ENCODE measurements around the gene PRR36.

PRR36 gene

DNA sequence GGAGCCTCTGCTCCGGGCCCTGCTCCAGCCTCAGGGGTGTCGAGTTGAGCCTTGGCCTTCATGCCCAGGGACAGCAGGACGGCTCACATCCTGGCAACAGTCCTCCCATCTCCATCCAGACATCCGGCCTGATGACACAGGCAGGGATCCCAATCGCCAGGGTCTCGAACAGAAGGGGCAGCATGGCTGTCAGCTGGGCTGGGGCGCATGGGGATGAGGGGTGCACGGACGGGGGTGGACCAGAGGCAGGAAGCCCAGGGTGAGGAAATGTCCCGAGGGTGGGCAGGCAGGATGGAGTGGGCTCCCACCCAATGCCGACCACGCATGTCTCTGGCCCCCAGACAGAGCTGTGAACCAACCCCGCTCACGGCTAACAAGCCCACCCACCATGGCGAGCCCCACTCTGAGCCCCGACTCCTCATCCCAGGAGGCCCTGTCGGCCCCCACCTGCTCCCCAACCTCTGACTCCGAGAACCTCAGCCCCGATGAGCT, 28.0 kb downstream of the PRR36 start:
- DNase-seq, result no peak

DNA sequence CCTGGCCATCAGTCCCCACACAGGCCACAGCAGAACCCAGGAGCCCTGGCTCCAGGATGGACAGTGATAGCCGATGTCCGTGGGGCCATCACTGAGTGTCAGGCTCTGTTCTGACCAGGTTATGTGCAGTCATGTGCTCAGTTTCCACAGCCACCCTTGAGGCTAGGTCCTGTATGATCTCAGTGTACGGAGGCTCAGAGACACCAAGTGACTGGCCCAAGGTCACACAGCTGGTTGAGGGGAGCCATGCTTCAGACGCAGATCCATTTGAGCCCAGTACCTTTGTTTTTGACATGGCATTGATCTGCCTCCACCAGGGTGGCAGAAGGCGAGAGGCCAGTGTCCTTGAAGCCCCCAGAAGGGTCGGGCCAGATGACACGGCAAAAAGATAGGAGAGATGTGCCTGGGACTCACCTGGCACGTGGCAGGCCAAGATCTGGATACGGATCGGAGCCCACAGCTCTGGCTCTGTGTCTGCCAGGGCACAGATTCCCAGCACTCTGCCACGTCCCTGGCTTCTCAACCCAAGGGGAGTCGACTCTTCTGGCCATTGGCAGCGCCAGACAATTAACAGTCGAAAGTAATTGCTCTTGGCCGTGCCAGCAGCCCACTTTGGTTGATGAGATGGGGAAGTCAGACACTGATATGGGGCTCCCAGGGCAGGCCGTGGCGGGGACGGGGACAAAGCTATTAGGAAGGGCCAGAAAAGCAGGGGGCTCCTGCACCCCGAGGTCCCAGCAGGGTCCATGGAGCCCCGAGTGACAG, 28.6 kb downstream of the PRR36 start:
- DNase-seq, result no peak

- no peak for DNase-seq
Observed at GRCh38 chr19:7844951-7845350, 29.2 kb downstream of the PRR36 start.

DNA sequence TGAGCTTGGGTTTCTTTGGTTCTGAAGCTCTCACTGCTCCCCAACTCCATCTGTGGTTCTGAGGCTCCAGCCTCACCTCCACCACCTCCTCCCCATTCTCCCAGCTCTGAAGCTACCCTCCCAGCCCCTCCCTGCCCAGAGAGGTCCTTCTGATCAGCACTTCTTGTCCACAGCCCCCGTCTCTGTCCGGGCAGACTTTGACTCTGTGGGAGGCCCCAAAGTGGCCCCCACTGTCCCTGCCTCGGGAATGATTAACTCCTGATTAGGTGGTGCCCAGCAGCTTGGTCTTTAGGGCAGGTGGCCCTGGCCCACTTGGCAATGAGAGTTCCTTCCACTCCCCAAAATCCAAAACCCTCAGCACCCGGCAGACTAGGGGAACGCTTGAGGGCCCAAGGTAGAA, 29.8 kb downstream of the PRR36 start:
- DNase-seq, result no peak

- DNase-seq, result no peak
Observed at GRCh38 chr19:7843521-7843920, 30.7 kb downstream of the PRR36 start.

DNA sequence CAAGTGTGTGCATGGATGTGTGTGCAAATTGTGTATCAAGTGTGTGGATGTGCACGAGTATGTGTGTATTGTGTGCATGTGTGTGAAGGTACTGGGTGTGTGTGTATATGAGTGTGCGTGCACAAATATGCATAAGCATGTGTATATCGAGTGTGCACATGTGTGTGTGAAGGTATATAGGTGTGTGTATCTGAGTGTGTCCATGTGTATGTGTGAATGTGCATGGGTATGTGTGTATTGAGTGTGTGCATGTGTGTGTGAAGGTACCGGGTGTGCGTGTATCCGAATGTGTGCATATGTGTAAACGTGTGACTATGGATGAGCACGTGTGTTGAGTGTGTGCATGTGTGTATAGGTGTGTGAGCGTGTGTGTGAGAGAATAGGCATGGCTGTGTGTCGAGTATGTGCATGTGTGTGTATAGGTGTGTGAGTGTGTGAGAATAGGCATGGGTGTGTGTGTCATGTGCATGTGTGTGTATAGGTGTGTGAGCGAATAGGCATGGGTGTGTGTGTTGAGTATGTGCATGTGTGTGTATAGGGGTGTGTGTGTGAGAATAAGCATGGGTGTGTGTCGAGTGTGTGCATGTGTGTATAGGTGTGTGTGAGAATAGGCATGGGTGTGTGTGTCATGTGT, 31.4 kb downstream of the PRR36 start:
- no peak for DNase-seq

DNA sequence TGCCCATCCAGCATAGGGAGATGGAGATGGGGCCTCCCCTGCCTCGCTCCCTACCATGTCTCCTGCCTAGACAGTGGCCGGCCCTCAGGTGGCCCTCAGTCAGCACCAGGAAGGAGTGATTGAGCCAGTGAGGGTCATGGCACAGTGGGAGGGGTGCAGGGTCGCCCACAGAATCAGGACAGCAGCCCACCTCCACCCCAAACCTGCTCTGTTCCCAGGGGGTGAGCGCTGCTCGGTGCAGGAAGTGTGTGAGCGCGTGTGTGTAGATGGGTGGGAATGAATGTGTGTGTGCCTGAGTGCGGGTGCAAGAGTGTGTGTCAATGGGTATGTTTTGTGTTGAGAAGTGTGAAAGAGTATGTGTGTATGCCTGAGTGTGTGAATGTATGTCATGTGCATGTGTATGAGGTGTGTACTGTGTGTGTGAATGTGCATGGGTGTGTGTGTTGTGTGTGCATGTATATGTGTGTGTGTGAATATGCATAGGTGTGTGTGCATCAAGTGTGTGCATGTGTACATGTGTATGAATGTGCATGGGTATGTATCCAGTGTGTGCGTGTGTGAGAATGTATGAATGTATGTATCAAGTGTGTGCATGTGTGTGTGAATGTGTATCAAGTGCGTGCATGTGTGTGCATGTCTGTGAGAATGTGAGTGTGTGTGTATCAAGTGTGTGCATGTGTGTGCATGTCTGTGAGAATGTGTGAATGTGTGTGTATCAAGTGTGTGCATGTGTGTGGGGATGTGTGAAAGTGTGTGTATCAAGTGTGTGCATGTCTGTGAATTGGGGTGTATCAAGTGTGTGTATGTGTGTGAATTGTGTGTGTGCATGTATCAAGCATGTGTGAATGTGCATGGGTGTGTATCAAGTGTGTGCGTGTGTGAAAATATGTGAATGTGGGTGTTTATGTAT, 32.2 kb downstream of the PRR36 start:
- no peak for DNase-seq

DNA sequence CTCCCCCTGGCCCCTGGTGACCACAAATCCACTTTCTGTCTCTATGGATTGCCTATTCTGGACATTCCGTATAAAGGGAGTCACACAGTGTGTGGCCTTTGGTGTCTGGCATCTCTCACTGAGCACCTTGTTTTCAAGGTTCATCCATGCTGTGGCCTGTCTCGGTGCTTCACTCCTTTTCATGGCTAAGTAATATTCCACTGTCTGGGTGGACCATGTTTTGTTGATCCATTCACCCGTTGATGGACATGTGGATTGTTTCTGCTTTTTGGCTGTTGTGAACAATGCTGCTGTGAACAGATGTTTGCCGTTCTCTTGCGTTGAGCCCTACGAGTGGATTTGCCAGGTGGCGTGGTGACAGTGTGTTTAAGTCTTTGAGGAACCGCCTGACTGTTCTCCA, 33.6 kb downstream of the PRR36 start:
- no peak for DNase-seq

GRCh38 chr19:7839476-7839875, 34.7 kb downstream of the PRR36 start:
- DNase-seq, result no peak

GRCh38 chr19:7833225-7834099, 40.7 kb downstream of the PRR36 start:
- DNase-seq, result no peak

DNA sequence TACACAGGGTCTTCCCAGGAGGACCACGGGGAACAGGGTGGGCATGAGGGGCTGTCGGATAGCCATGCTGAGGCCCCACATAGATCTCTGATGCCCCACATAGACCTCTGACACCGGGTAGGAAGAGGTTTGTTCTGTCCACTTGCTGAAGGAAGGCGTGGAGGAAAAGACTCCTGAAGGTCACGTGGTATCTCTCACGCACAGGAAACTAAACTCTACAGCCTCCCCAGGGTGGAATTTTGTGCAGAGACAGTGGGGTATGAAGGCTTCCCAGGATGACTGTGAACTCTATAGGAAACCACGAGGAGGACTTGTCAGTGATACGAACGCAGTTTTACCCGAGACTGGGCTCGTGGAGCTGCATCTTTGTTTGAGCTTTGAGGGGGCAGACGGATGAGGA, 41.4 kb downstream of the PRR36 start:
- DNase-seq, result no peak

DNA sequence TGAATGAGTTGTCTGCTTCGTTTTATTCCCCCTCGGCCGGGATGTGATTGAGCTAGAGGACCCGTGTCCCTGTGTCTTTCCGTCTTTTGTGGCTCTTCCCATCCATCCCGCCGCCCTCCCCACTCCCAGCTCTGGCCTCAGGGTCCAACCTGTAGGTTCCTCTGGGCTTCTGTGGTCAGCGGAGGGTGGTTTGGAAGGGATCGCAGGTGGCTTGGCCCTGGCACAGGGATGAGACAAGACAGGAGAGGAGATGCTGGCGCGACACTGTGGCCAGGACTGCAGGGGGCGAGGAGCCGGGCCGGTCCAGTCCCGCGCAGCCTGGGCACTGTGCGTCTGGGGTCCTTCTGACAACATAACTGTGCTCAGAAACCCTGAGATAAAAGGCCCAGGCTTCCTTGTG, 42.2 kb downstream of the PRR36 start:
- no peak for DNase-seq

GRCh38 chr19:7831452-7831851, 42.7 kb downstream of the PRR36 start:
- DNase-seq, result no peak

DNA sequence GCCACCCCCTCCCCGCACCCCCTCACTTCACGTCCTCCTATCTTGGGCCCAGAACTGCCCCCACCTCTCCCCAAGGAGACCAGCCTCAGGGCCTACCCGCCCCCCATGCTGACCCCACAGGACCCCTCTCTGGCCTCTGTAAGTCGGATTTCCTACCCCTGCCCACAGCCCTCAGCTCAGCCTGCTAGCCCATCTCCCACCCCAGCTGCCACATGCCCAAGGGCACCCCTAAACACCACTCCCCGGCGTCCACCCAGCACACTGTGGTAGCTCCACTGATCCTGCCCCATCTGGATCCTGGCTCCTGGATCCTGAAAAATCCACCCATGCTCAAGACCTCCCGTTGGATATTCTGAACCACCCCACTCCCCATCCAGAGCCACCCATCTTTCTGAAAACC, 43.4 kb downstream of the PRR36 start:
- DNase-seq, result no peak

DNA sequence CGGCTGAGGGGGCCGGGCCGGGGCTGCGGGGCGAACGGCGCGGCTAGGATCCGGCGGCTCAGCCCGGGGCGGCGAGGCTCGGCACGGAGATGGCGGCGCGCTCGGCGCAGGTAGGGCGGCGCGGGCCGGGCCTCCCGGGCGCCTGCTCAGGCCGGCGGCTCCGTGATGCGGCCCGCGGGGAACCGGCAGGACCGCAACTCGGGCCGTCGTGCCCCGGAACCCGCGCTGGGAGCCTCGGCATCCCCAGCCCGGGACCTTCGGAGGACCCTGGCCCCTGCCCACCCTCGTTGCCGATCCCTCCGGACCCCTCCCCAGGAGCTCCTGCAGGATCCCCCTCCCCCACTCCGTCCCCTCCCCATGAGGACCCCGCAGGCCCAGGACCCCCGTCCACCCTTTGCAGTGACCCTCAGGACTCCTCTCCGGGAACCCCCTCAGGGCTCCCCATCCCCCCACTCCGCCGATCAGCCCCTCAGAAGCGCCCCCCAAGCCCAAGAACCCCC, 43.9 kb downstream of the PRR36 start:
- no peak for DNase-seq

DNA sequence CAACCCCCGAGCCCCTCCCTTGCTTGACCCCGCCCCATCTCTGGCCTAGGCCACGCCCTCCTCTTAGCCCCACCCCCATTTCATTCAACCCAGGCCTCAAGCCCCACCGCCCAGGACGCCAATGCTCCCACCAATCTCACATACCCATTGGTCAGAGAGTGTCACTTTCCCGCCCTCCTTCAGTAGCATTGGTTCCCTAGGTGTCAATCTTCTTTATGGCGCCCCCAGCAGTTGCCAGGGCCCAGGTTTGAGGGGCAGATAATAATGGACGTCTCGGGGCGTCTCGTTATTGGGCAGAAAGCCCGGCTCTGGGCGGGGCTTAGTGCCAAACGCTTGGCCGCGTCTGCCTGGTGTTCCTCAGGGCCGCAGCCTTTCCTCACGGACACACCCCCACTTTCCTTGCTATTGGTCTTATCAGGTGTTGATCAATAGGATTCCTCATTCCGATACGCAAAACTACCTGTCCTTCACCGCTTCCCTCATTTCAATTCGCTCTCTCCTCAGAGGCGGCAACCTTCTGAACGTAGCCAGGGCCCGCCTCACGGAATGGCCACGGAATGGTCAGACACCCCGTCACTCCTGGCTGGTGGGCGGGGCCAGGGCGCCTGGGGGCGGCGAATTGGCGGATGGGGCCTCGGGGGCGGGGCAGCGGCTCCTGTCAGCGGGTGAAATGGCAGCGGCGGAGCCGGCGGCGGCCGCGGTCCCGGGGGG, 44.5 kb downstream of the PRR36 start, which contains the start of gene EVI5L:
TSS of gene EVI5L (plus strand) at position 658 of the 711 bp plus-strand sequence. CDS start 16,325 bp downstream, outside the sequence.
- peak; percentile 90 for DNase-seq

GRCh38 chr19:7829166-7829520, 45.0 kb downstream of the PRR36 start:
- DNase-seq, result peak; percentile 46

DNA sequence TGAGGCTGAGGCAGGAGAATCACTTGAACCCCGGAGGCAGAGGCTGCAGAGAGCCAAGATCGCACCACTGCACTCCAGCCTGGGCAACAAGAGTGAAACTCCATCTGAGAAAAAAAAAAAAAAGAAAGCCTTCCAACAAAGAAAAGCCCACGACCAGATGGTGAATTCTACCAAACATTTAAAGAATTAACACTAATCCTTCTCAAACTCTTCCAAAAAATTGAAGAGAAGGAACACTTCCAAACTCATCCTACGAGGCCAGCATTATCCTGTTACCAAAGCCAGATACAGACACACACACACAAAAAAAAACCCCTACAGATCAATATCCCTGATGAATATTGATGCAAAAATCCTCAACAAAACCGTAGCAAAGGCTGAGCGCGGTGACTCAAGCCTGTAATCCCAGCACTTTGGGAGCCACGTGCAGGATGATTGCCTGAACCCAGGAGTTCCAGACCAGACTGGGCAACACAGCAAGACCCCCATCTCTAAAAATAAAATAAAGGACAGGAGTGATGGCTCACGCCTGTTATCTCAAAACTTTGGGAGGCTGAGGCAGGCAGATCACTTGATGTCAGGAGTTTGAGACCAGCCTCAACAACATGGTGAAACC, 50.4 kb downstream of the PRR36 start:
- DNase-seq, result no peak

GRCh38 chr19:7822910-7823515, 51.2 kb downstream of the PRR36 start:
- DNase-seq, result no peak

DNA sequence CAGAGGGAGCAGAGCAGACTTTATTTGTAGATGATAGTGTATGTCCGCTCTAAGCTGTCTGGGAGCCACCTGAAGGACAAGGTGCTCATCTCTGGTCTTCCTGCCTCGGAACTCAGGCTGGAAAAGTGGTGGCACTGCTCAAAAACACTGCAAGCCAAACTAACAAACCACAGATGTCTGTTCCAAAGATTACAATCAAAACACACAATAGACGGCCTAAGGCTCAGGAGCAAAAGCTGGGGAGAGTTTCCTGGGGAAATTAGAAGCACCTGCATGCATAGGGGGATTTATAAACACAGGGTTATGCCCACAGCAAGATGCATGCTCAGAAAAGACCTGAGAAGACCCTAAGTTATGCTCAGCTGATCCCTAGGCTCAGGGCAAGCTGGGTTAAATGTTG, 53.6 kb downstream of the PRR36 start:
- DNase-seq, result no peak
